Measurements from ENCODE around the gene HTR3E. TPM values are rescaled to one million over a fixed set of nuclear protein-coding genes. Genes with fewer than 3 reads are reported as not detected.
"Not testable (repeated sequence)": the region's sequence is repeated elsewhere in the genome, so short reads cannot be mapped to it uniquely, and the experiment has no call there.

The HTR3E gene
- total RNA-seq, 3 donors from 2014 or later (not counting 1 experiment from before 2014, with no cell fraction given), result not detected

GRCh38 chr3:184067573-184068055 is 29.2 kb upstream of the HTR3E start:
- no peaks in the 10 kb centered on the region for H3K36me3 Mint-ChIP-seq
- H3K27ac Mint-ChIP-seq, result no peak overlapping the region
- ATAC-seq (no peak), DNase-seq (no peak)
- H3K4me3 Mint-ChIP-seq, result no peak overlapping the region
- no peaks in the 10 kb centered on the region for H3K27me3 ChIP-seq (ENCODE audit: control insufficient read depth, insufficient read depth, low read length)
- no peak overlapping the region for H3K27ac ChIP-seq (ENCODE audit: low read length)
- no peaks in the 10 kb centered on the region for H3K9me3 Mint-ChIP-seq
- no peak for TF ChIP-seq CTCF (IDR thresholded peaks at IDR 0.05)
- H3K4me3 ChIP-seq (ENCODE audit: low read length), result no peak overlapping the region
- H3K27me3 Mint-ChIP-seq (ENCODE audit: low read depth in 2 of 2), result peaks cover 7 to 16% of the 10 kb centered on the region in 2 donors
- no peaks in the 10 kb centered on the region for H3K9me3 ChIP-seq (ENCODE audit: control insufficient read depth, insufficient read depth, low read length)
- intact Hi-C loops (cut with micrococcal nuclease), result no loop called here
- H3K4me1 Mint-ChIP-seq, result no peaks in the 10 kb centered on the region
- 84% methylated on average over 6 of the region's 6 CpGs for WGBS (ENCODE audit: insufficient coverage)
- H3K4me1 ChIP-seq (ENCODE audit: control insufficient read depth, insufficient read depth, low read length), result no peaks in the 10 kb centered on the region
- no peaks in the 10 kb centered on the region for H3K36me3 ChIP-seq (ENCODE audit: control insufficient read depth, insufficient read depth, low read length)

GRCh38 chr3:184068344-184068743 is 28.5 kb upstream of the HTR3E start:
- H3K27me3 ChIP-seq (ENCODE audit: control insufficient read depth, insufficient read depth, low read length), result no peaks in the 10 kb centered on the region
- intact Hi-C loops (cut with micrococcal nuclease), result no loop called here
- H3K27ac ChIP-seq (ENCODE audit: low read length), result no peak overlapping the region
- no peaks in the 10 kb centered on the region for H3K36me3 ChIP-seq (ENCODE audit: control insufficient read depth, insufficient read depth, low read length)
- H3K36me3 Mint-ChIP-seq, result no peaks in the 10 kb centered on the region
- 87% methylated on average over 4 of the region's 5 CpGs for WGBS (ENCODE audit: insufficient coverage)
- ATAC-seq, result no peak
- no peaks in the 10 kb centered on the region for H3K4me1 Mint-ChIP-seq
- H3K4me3 Mint-ChIP-seq, result no peak overlapping the region
- no peaks in the 10 kb centered on the region for H3K9me3 ChIP-seq (ENCODE audit: control insufficient read depth, insufficient read depth, low read length)
- no peak overlapping the region for H3K4me3 ChIP-seq (ENCODE audit: low read length)
- DNase-seq, result no peak
- no peaks in the 10 kb centered on the region for H3K9me3 Mint-ChIP-seq
- H3K27me3 Mint-ChIP-seq (ENCODE audit: low read depth in 2 of 2), result peaks cover 7 to 16% of the 10 kb centered on the region in 2 donors
- no peaks in the 10 kb centered on the region for H3K4me1 ChIP-seq (ENCODE audit: control insufficient read depth, insufficient read depth, low read length)
- TF ChIP-seq CTCF (IDR thresholded peaks at IDR 0.05), result no peak
- no peak overlapping the region for H3K27ac Mint-ChIP-seq

- H3K27ac Mint-ChIP-seq; DNase-seq; ATAC-seq; H3K9me3 Mint-ChIP-seq; H3K4me1 ChIP-seq (ENCODE audit: control insufficient read depth, insufficient read depth, low read length); H3K27me3 ChIP-seq (ENCODE audit: control insufficient read depth, insufficient read depth, low read length); H3K27ac ChIP-seq (ENCODE audit: low read length); H3K36me3 ChIP-seq (ENCODE audit: control insufficient read depth, insufficient read depth, low read length); H3K4me1 Mint-ChIP-seq; H3K4me3 ChIP-seq (ENCODE audit: low read length); intact Hi-C loops (cut with micrococcal nuclease); H3K9me3 ChIP-seq (ENCODE audit: control insufficient read depth, insufficient read depth, low read length); H3K36me3 Mint-ChIP-seq: not testable (repeated sequence)
- 93% methylated on average over 7 of the region's 7 CpGs for whole genome bisulfite sequencing (ENCODE audit: insufficient coverage)
- peak overlapping the region; percentile 32 for H3K4me3 Mint-ChIP-seq
- H3K27me3 Mint-ChIP-seq (ENCODE audit: low read depth in 2 of 2), result peaks cover 7 to 16% of the 10 kb centered on the region in 2 donors
These were observed 25.7 kb upstream of the HTR3E start for GRCh38 chr3:184071142-184071541.

GRCh38 chr3:184073621-184074020 is 23.2 kb upstream of the HTR3E start:
- H3K36me3 Mint-ChIP-seq, result no peaks in the 10 kb centered on the region
- 91% methylated on average over 4 of the region's 4 CpGs for WGBS (ENCODE audit: insufficient coverage)
- DNase-seq (no peak), ATAC-seq (no peak)
- intact Hi-C loops (cut with micrococcal nuclease), result no loop called here
- Histone ChIP-seq H3K27ac (ENCODE audit: low read length) (no peak overlapping the region), H3K27me3 (ENCODE audit: control insufficient read depth, insufficient read depth, low read length) (no peaks in the 10 kb centered on the region), H3K36me3 (ENCODE audit: control insufficient read depth, insufficient read depth, low read length) (no peaks in the 10 kb centered on the region), H3K4me1 (ENCODE audit: control insufficient read depth, insufficient read depth, low read length) (no peaks in the 10 kb centered on the region), H3K4me3 (ENCODE audit: low read length) (no peak overlapping the region), H3K9me3 (ENCODE audit: control insufficient read depth, insufficient read depth, low read length) (no peaks in the 10 kb centered on the region)
- peaks cover 7 to 11% of the 10 kb centered on the region in 2 donors for H3K27me3 Mint-ChIP-seq (ENCODE audit: low read depth in 2 of 2)
- no peak overlapping the region for H3K4me3 Mint-ChIP-seq
- no peaks in the 10 kb centered on the region for H3K9me3 Mint-ChIP-seq
- no peaks in the 10 kb centered on the region for H3K4me1 Mint-ChIP-seq
- no peak overlapping the region for H3K27ac Mint-ChIP-seq
- no peak for TF ChIP-seq CTCF (IDR thresholded peaks at IDR 0.05)
